GM18951 (cell line): ENCODE measurements around the gene CAPN14.

Experiments
- POLR2A ChIP-seq: IDR thresholded peaks from 4 replicates; pipeline ENCODE4 v1.6.1; 2011; ENCODE audit warnings: mild to moderate bottlenecking; ENCODE audit not compliant: insufficient read length, insufficient read depth; ENCODE audit errors: extremely low read depth
- in situ Hi-C: fragments of 300-500 bp; cut with MboI; formaldehyde crosslinking; loops from one replicate; pipeline ENCODE4 v1.12.0; 2022; ENCODE audit warnings: low sequenced_read_pairs, mixed read lengths, inconsistent platforms; ENCODE audit not compliant: unreplicated experiment

Gene CAPN14

GRCh38 chr2:31253356-31254131, 36.2 kb upstream of the CAPN14 start:
- in situ Hi-C loops = no loop called here
- no peak for TF ChIP-seq POLR2A

DNA sequence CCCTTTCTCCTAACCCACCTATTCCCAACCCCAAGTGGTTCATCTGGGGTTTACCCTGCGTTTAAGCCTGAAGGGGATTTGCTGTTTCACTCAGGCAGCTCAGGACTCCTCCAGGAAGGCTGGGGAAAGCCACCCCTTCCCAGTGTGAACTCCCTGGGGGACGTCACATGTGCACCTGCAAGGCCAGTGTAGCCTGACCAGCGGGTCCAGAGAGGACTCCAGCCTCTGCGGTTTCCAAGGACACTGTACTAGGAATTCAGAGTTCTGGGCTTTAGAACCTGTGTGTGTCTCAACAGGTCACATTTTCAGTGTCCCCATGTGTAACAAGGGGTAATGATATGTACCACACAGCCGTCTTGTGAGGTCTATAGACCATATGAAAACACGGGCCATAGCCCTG, 34.5 kb upstream of the CAPN14 start:
- TF ChIP-seq POLR2A = no peak
- in situ Hi-C loops = no loop called here

DNA sequence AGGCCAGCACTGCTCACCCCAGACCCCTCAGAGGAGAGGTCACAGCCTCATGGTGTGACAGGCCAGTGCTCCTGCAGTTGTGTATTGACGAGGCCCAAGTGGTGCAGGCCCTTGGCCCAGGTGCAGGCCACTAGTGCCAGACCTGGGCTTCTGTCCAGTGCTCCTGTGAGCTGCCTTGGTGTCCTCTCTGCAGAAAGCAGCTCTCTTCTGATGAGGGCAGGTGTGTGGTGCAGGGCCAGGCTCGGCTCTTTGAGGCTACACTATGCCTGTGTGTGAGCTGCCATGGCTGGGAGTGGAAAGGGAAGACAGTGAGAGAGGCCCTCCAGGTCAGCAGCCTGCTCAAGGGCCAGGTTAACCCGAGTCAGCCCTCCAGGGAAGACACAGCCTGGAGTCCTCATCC, 33.7 kb upstream of the CAPN14 start:
- TF ChIP-seq POLR2A = no peak
- in situ Hi-C loops = no loop called here

DNA sequence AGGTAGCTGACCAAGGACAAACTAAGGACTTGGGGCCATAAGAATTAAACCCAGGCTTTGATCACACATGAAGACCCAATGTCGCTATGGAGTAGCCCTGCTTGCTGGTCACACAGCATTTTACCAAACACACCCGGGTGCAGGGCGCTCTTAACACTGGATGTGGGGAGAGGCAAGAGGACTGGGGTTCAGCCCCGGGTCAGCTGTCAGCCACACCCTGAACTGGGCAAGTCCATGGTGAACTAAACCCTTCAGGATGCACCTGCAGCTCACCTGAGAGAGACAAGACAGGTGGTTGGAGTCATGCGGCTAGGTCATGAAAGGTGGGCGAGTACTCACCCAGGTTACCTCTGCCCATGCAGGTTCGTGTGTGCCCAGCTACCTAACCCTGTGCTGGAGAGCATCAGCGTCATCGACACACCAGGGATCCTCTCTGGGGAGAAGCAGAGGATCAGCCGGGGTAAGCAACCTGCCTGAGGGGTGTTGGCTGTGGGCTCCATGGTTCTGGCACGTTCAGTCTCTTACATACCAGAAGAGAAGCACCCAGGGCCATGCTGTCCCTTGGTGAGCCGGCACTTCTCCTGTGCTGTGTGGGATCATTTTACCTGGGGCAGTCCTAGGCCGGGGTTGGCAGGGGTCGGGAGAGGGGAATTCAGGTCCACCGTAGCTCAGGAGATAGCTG, 31.8 kb upstream of the CAPN14 start:
- TF ChIP-seq POLR2A = no peak
- in situ Hi-C loops = no loop called here

DNA sequence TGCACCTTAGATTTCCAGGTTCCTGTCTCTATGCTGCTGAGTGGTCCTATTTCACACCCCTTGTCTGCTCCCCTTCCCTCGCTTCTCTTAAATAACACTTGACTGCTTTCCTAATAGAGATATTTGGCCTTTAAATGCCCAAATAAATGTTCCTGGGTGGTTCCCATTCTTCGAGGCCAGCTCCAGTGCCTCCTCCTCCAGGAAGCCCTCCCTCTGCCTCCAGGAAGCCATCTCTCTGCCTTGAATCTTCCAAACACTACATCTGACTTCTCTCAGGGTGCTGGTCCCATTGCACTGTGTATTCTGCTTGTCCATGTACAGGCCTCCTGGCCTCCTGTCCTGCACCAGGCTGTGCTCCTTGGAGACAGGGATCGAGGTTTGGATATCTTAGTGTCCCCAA, 30.8 kb upstream of the CAPN14 start:
- in situ Hi-C loops = no loop called here
- no peak for TF ChIP-seq POLR2A

DNA sequence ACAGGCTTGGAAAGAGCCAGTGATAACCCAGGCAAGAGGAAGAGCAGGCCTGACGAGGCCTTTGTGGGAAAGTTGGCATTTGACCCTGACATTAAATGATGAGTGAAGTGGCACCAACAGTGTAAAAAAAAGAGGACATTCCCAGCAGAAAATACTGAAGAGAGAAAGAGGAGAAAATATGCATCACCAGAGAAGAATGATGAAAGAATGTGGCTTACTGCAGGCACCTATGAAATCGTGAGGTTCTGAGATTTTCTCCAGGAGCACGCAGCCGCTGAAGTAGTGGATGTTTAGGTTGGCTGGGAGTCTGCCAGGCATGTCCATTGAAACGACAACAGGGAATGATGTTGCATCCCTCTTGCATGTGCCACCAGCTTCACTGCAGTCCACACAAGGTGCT, 30.4 kb upstream of the CAPN14 start:
- in situ Hi-C loops = no loop called here
- no peak for TF ChIP-seq POLR2A

DNA sequence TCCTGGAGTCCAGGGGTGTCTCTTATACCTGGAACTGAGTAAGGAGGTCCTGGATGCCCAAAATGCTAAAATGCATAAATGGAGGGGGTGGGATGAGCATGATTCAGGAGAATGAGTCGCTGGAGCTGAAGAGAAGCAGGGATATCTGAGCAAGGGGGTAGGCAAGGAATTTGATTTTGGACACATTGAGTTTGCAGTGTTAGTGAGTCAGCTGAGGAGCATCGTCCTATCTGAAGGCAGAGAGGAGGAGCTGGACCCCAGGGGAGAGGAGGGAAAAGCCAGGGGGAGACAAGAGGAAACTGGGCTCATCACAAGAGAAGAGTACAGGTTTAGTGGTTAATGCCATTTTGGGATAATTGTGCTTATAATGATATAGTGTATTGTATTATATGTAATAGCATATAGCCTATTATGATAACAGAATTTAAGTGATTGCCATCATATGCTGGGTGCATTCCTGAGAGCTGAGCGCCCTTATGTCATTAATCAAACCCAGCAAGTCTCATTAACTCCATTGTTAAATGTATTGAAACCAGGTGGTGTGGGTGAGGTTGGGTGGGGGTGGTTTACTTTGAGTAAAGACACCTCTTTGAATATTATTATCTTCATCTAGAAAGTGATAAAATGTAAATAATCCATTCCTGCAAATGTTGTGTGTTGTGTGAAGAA, 29.0 kb upstream of the CAPN14 start:
- no peak for TF ChIP-seq POLR2A
- in situ Hi-C loops = no loop called here

DNA sequence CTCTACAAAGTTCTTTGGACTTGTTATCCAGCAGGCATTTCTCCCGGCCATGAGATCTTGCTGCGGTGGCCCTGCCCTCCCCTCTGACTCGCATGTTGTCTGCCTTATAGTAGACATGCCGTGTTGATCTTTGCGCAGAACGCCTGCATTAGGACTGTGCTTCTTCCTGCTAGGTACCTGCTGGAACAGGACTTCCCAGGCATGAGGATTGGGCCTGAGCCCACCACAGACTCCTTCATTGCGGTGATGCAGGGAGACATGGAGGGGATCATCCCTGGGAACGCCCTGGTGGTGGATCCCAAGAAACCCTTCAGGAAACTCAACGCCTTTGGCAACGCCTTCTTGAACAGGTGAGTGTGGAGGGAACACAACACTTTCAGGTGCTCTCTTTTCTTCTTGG, 26.8 kb upstream of the CAPN14 start:
- in situ Hi-C loops = no loop called here
- no peak for TF ChIP-seq POLR2A

GRCh38 chr2:31243053-31243452, 25.7 kb upstream of the CAPN14 start:
- in situ Hi-C loops = no loop called here
- no peak for TF ChIP-seq POLR2A

DNA sequence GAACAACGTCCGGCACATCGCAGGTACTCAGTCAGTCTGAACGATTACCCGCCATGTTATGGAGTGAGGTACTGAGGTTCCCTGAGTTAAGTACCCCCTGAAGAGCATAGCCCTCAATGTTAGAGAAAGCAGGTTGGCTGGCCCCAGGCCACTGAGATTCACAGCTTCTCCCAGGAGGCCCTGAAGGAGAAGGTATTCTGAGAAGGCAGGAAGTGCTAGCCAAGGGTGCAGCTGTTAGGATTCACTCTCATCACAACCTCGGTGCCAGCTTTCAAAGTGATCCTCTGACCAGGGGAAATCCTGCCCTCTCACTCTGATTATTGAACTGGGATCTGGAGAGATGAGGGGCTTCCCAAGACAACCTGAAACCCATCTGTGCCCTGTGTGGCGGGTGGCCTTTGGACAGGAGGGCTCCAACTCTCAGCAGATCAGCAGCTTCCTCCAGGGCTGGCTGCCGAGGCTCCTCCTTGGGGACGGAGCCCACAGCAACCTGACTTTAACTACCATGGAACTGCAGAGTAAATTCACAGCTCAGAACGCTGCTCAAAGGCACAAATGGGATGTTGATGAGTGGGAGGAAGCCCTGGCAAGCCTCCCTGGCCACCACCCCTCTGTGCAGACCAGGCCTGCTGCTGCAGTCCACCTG, 24.4 kb upstream of the CAPN14 start:
- in situ Hi-C loops = no loop called here
- TF ChIP-seq POLR2A = no peak

GRCh38 chr2:31240381-31241365, 23.4 kb upstream of the CAPN14 start:
- TF ChIP-seq POLR2A = no peak
- in situ Hi-C loops = no loop called here

DNA sequence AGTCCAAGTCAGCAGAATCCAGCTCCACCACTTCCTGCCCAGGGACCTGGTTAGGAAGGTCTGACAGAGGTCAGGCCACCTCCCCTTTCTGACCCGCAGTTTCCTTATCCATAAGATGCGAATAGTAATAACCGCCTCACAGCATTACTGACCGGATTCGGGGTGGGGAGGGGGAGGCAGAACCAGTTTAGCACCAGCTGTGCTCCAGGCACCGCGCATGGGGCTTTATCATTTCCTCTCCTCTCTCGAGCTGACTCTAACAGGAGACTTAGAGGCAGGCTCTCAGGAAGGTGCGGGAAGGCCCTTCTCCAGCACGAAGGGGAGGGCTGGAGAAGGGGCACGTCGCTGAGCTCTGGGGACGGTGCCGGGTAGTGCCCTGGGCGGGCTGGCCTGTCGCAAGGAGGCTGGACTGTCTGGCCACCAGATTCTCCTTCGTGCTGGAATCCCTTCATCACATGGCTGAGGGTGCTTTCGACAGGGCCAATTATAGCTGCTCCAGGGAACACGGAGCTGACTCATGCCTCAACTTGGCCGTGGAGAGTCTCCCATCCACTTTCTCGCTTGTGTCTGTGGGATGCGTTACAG, 22.4 kb upstream of the CAPN14 start:
- in situ Hi-C loops = no loop called here
- no peak for TF ChIP-seq POLR2A

DNA sequence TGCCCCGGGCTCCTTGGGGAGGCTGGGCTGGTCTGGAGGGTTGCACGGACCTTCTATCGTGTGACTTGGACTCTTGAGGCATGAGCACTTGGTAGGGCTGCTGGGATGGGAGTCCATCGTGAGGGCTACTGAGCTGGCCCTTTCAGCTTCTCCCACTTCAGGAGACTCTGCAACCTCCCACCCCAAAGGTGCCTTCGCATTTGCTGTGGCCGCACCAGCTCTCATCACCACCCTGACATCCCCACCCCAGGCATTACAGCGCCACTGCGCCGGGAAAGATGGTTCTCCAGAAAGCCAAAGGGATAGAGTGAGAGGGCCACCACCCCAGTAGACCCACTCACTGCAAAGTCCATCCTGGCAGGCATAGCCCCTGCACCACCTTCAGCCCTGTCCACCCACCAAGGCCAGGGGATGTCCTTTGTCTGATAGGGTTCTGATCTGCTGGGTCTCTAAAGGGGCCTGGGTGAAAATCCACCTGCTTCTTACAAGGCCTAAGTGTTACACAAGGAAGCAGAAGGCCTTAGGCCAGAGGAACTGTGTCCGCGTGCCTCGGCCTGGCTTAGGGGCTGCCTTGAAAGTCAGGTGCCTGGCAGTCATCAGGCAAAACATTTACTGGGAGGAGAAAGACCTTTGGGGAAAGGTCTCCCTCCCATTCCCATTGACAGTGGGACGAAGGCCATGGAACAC, 21.7 kb upstream of the CAPN14 start:
- no peak for TF ChIP-seq POLR2A
- in situ Hi-C loops = no loop called here
